ENCODE data around the gene MAP3K10.

The MAP3K10 gene

GRCh38 chr19:40251991-40252390 is 60.8 kb downstream of the MAP3K10 start:
- no peak for DNase-seq

GRCh38 chr19:40252395-40252794 is 61.2 kb downstream of the MAP3K10 start:
- no peak for DNase-seq

GRCh38 chr19:40253611-40254092 is 62.4 kb downstream of the MAP3K10 start:
- DNase-seq, result no peak

GRCh38 chr19:40254714-40255418 is 63.6 kb downstream of the MAP3K10 start:
- no peak for DNase-seq

- DNase-seq, result no peak
Observed at GRCh38 chr19:40255619-40256166, 64.5 kb downstream of the MAP3K10 start.

- no peak for DNase-seq
Observed at GRCh38 chr19:40256512-40256911, 65.3 kb downstream of the MAP3K10 start.

- DNase-seq, result no peak
Observed at GRCh38 chr19:40257096-40257517, 65.9 kb downstream of the MAP3K10 start.

- no peak for DNase-seq
Observed at GRCh38 chr19:40261631-40262030, 70.4 kb downstream of the MAP3K10 start.

- DNase-seq, result no peak
Observed at GRCh38 chr19:40262422-40262821, 71.2 kb downstream of the MAP3K10 start.

- DNase-seq, result no peak
Observed at GRCh38 chr19:40263440-40264313, 72.5 kb downstream of the MAP3K10 start.

GRCh38 chr19:40264314-40265054 is 73.3 kb downstream of the MAP3K10 start:
- no peak for DNase-seq
